GM18868 (cell line): Measurements from ENCODE around the gene CHID1.

Experiments used
- ATAC-seq: cut with Tn5 transposase; IDR thresholded peaks from one replicate; pipeline ENCODE4 v1.9.1; 2021; ENCODE audit warnings: mild to moderate bottlenecking, moderate library complexity; ENCODE audit not compliant: unreplicated experiment

The CHID1 gene

DNA sequence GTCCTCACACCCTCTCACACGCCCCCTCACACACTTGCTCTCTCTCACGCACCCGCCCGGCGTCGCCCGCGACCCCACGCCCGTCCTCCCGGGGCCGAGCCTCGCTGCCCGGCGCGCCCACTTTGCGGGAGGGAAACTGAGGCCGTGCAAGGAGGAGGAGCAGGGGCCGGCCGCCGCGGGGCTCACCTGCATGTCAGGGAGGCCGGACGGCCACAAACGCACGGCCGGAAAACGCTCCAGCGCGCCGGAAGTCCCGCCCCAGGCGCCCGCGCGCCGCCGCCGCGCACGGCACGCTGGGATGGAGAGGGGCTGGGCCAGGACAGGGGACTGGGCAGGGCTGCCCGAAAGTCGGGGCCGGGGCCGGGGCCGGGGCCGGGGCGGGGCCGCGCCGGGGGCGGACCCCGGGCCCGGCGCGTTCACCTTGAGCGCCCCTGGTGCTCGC lies at the start of gene CHID1:
Gene CHID1, minus strand, starts transcription at position 222 of the 442 bp plus-strand sequence. CDS start 5,994 bp downstream, outside the sequence.
- ATAC-seq = peak; percentile 90

DNA sequence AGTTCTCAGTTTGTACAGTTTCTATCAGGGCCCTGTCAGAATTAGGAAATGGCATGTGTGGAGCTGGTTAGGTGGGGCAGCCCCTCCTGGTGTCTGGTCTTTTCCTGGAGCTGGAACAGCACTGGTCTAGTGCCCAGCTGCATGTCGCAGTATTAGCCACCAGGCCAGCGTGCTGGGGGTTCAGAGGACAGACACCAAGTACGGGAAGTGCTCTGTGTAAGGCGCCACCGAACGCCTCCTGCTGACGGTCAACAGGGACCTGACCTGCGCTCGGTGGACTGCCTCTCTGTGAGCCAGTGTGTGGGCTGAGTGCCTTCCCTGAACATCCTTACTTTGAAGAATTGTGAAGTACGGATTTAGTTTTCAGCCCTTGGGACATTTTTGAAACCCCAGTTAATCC lies 49.0 kb upstream of the CHID1 start:
- ATAC-seq = no peak

DNA sequence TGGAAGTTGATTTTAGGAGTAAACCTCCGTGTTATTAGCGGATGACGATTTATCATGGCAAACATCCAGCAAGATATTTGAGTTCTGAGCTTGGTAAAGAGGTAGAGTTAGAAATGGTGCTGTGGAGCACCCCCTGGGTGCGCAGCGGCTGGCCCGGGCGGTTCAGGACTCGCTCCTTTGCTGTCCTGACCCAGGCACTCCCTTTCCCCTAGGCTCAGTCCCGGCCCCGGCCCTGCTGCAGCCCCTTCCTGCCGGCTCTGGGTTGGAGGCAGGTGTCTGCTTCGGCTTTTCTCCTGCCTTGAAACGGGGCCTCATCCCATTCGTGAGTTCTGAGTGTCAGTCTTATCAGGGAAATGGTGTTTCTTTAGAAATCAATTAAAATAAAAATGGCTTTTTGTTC lies 48.4 kb upstream of the CHID1 start:
- ATAC-seq = no peak

DNA sequence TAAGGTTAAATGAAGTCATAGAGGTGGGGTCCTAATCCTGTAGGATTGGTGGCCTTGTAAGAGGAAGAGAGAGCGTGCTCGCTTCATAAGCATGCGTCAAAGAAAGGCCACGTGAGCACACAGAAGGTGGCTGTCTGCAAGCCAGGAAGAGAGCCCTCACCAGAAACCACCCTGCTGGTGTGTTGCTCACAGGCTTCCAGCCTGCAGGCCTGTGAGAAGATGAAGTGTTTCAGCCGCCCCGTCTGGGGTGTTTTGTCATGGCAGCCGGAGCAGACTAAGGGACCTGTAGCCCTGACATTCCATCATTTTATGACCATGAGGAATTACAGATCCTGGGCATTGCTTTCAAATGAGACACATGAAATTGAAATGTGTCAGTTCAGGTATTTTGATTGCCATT lies 47.5 kb upstream of the CHID1 start:
- no peak for ATAC-seq

DNA sequence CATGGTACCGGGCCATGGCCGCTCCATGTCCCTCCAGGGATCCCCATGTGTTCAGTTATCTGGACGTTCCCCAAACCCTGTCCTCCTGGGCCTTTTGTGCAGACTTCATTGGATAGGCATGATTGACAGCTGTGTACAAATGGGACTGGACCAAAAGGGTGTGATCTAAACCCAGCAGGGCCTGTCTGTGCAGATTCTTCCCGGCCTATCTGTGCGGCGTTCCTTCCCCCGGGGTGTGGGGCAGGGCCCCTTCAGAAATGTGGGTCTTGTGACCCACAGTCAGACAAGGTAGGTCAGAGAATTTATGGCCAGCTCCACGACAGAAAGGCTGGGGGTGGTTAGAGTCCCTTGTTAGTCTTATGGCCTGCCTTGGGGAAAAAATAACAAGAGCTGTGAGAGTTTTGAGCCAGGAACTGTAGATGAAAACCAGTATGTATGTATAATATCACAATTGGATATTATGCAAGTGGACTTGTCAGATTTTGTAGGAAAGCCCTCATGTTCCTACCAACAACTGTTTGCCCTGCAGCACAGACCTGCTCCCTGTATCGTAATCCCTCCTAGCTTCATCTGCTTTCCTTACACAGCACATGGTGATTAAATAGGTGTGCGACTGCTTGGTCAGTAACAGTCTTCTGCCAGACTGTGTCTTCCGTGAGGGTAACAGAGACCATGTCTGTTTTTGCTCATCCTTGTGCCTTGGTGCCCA lies 46.8 kb upstream of the CHID1 start:
- ATAC-seq = no peak

DNA sequence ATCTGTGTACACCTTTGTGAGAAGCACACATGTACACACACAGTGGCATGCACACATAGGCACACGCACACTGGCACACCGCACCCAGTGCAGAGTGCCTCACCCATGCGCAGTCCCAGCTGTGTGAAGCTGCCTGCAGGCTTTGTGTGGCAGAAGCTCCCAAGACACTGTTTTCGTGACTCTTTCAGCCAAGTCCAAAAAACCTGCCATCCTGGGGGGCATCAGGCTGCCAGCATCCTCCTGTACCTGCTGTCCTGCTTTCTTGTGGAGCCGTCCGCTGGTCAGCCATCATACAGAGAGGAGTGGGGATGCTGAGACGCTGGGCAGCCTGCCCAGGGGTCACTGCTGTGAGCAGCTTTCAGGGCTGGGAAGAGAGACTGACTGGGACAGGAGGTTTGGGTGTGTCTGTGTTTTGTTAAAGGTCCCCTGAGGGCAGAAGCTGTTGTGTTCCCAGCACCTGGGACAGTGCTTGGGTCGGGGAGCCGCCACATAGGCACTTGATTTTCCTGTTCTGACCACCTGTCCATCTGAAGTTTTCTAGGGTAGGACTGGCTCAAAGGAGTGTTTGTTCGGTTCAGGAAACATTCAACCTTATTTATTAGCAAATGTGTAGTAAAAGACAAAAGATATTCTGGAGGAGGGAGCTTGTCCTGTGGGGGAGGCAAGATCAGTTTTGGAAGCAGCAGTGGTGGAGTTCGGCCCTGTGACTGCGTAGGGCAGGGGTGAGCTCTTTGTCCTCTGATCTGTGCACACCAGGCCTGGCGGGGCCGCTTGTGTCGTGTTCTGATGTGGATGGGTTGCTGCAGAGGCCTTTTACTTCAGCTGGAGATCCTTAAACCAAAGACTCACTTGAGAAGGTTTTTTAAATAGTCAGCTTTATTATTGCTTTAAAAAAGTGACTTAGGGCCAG lies 44.8 kb upstream of the CHID1 start:
- no peak for ATAC-seq

DNA sequence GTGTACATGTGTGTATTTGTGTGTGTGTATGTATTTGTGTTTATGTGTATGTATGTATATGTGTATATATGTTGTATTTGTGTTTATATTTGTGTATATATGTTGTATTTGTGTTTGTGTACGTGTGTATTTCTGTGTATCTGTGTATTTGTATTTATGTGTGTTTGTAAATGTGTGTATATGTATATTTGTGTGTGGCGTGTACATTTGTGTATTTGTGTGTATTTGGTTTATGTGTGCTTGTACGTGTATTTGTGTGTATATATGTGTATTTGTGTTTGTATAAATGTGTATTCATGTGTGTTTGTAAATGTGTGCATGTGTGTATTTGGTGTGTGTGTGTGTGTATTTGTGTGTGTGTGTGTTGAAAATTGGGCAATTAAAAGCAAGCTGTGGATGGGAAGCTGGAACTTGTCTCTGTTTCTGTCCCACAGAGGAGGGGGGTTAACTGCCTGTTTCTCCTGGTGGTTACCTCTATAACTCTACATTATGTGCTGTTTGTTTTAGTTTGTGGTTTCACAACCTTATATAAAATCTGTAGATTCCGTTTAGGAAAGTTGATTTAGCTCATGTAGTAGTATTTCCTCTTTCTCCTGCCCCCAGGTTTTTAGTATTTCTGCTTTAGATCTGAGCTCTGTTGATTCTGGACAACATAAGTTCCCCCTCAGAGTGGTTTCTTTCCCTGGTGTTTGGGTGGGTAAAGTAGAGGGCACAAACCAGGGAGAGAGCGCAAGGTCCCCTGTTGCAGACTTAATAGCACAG lies 44.0 kb upstream of the CHID1 start:
- no peak for ATAC-seq

DNA sequence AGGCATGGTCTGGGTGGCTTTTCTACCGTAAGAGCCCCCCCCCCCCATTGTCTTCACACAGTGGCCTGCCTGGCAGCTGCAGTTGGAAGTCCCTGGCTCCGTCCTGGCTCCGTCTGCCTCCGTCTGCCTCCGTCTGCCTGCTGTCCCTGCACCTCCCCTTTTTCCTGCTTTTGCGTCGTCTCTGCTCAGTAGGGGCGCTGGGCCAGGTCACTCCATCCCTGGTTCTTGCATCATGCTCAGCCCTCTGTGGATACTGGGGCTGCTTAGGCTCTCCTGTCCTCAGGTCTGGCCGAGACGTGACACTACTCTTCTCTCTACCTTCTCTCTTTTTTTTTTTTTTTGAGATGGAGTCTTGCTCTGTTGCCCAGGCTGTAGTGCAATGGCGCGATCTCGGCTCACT lies 42.9 kb upstream of the CHID1 start:
- ATAC-seq = no peak

DNA sequence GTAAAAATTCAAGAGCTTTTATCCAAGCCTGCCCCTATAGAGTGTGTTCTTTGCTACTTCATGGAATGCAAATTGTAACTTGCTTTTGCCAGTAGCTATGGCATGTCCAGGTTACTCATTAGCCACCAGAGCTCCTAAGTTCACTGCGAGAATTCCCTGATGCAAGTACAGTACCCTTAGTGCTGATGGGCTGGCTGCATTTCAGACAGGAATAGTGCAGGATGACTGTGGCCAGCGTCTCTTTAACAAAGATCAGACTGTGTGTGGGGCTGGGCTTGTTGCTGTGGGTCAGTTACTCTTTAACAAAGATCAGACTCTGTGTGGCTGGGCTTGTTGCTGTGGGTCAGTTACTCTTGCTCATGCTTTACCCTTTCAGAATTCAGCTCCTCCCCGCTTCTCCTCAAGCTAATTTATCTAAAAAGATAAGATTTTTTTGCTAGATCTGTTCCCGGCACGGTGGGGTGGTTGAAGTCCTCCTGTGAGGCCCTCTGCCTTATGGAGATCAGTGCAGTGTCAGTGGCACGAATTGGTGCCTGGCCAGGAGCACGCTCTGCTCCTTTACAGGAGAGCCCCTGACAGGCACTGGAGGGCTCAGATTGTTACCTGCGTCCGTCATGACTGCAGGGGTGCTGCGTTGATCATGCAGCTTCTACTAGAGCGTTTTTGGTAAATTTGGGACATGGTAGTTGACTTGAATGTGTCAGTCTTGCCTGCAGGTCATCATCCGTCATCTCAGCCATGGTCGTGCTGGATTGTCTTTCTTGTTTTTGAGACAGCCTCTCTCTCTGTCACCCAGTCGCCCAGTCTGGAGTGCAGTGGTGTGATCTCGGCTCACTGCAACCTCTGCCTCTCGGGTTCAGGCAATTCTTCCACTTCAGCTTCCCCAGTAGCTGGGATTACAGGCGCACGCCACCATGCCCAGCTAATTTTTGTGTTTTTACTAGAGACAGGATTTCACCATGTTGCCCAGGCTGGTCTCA lies 42.1 kb upstream of the CHID1 start:
- ATAC-seq = no peak

DNA sequence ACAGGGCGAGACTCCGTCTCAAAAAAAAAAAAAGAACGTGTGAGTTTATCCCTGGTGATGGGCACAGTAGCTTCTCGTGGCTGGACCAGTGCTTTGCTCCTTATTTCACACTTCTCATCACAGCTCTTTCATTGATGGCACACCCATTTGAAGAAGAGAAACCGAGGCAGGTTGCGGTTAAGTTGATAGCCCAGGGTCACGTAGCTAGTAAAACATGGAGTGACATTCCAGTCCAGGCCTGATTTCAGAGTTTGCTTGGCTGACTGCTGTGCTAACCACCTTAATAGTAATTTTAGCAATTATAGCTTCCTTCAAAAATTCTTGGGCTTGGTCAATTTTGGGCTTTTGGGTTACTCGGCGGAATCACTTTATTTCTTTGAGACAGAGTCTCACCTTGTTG lies 40.9 kb upstream of the CHID1 start:
- no peak for ATAC-seq

DNA sequence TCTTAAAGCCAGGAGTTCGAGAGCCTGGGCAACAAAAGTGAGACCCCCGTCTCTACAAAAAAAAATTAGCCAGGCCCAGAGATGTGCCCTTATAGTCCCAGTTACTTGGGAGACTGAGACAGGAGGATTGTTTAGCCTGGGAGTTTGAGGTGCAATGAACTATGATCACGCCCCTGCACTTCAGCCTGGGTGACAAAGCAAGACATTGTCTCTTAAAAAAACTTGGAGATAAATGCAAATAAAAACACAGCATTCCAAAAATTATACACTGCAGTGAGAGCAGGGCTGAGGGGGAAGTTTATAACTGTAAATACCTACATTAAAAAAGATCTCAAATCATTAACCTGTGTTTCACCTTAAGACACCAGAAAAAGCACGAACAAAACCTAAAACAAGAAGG lies 37.1 kb upstream of the CHID1 start:
- no peak for ATAC-seq

DNA sequence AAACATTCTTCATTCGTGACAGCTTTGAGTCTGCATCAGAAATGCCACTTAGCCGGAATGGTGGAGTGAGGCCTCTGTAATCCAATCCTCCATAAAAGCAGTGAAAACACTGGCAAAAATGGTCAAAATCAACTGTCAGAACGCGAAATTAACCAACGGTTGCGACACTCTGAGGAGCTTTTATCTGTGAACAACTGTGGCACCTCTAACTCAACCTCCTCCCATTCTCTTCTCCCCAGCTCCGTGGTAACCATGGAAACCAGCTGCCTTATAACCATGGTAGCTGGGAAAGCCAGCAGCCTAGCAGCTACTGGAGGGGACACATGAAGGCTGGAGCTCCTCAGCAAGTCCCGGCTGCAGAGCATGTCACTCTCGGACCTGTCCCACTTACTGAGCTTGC lies 35.4 kb upstream of the CHID1 start:
- ATAC-seq = no peak

DNA sequence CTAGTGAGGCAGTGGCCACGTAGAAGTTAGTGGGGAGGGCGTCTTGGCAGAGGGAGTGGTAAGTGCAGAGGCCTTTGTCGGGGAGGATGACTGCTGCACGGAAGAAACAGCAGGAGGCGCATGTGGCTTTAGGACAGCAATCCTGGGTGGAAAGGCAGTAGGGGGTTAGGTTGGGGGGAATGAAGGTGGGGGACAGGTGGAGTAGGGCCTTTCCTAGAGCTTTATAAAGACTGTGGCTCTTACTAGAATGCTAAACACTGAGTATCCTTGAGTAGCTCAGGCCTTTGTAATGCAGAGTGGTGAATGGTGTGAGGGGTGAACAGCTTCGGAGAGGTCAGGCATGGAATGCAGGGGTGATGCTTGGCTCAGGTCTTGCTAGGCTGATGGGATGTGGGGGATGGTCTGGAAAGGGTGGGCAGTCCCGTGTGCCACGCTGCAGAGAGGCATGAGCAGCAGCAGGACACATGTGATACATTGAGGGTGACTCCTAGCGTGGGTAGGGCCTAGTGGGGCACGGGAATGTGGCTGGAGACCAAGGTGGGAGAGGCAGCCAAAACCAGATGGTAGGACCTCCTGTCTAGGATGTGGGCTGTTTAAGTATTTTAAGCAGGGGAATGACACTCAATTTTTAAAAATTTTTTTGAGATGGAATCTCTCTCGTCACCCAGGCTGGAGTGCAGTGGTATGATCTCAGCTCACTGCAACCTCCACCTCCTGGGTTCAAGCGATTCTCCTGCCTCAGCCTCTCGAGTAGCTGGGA lies 34.3 kb upstream of the CHID1 start:
- ATAC-seq = no peak

DNA sequence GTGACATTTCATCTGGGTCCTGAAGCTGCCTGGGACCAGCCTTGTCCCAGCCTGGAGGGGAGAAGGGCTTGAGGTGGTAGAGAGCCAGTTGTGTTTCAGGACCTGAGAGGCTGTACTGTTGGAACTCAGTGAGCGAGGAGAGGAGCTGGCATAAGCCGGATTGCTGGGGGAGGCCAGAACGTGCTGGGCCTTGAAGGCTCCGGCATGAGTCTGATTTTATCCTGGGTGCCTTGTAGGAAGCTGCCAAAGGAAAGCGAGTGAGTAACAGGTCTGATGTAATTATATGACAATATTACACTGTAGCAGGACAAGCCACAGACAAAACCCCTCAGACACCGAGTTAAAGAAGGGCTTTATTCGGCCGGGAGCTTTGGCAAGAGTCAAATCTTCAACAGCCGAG lies 32.2 kb upstream of the CHID1 start:
- no peak for ATAC-seq

DNA sequence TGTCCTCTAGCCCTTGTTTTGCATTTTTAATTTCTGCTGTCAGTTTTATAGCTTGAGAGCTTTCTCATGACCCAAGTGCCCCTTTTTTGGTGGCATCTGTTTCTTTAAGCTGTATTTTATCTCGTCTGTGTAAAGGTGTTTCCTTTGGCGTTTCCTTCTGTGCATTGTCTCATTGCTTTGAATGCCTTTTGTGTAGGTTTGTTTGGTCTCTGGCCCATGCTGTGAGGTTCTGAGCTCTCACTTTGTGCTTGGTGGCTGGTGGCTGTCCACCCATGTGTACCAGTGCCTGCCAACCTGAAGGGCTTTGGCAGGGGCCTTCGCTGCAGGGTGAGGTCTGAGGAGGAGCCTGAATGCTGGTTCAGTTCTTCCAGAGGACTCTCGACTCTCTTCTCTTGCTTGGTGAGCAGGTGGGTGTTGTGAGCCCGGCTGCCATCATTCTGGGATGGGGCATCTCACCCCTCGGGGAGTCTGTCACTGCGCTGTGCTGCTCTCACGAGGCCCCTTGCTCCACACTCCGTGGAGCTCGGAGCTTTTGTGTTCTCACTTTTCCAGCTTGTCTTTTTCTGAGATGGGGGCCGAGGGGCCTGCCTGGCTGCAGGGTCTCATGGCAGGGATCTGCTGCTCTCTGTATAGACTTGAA lies 30.0 kb upstream of the CHID1 start:
- no peak for ATAC-seq

DNA sequence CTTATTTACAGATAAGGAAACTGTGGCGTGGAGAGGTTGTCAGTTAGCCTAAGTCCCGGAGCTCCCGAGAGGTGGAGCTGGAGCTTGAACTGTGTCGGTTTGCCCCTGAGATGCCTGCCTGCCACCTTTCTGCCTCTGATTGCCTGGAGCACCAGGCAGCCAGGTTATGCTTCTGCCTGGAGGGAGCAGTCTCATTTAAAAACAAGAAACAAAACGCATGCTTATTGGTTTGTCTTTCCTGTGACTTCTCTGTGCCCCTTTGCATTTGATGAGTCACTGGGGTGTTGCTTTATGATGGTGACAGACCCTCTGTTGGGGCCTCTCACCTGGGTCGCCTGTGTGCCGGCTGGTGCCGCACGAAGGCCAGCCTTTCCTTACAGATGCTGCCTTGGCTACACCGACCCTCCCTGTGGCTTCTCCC lies 27.2 kb upstream of the CHID1 start:
- ATAC-seq = no peak

DNA sequence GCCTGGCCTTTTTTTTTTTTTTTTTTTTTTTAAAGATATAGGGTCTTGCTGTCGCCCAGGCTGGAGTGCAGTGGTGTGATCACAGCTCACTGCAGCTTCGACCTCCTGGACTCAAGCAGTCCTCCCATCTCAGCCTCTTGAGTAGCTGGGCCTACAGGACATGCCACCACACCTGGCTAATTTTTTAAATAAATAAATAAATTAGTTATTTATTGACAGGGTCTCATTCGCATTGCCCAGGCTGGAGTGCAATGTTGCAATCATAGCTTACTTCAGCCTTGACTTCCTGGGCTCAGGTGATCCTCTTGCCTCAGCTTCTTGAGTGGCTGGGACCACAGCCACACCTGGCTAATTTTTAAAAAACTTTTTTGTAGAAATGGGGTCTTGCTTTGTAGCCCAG lies 25.6 kb upstream of the CHID1 start:
- no peak for ATAC-seq

DNA sequence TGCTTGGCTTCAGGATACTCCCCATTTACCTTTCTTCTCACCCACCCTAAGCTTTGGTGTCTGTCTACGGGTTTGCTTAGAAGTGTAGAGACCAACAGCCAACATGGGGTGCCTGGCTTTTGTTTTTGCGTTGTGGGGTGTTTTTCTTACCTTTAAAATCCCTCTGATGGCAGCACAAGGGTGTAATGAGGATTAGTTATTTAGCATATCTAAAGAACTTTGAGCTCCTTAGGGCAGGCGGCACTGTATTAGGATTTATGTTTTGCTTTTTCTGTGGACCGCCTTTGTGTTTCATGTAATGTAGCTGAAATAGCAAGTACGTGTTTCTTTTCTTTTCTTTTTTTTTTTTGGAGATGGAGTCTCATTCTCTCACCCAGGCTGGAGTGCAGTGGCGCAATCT lies 23.9 kb upstream of the CHID1 start:
- ATAC-seq = no peak

DNA sequence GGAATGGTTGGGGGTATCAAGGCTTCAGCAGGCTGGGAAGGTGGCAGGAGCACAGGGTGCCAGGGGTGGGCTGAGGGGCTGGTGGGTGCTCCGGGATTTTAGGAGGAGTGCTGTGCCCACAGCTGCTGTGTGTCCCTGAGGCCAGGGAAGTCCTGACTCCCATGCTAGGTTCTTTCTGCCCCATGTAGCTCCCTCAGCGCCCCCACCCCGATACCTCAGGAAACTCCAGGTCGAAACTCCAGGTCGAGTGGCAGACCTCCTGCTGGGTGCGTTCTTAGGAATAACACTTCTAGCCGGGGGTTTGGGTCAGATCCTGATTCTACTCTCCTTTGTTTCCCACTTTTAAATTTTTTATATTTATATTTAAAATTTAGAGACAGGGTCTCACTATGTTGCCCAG lies 23.3 kb upstream of the CHID1 start:
- no peak for ATAC-seq
